HL-60 (cell line): ENCODE data around the gene BCAS3.

Source experiments
- POLR2AphosphoS5 ChIP-seq: IDR thresholded peaks from 2 replicates; pipeline ENCODE4 v1.6.1; 2012; ENCODE audit warnings: low read depth
- SPI1 ChIP-seq: IDR thresholded peaks from 2 replicates; pipeline ENCODE4 v1.6.1; 2012; ENCODE audit warnings: low read depth, mild to moderate bottlenecking, borderline replicate concordance
- TF ChIP-seq, protein P1 (sequence below): IDR thresholded peaks from one replicate; pipeline ENCODE4 v1.5.1; 2011; ENCODE audit warnings: low read length, control low read depth, inconsistent platforms; ENCODE audit not compliant: insufficient read depth
- TF ChIP-seq, protein P2 (sequence below): IDR thresholded peaks from 2 replicates; pipeline ENCODE4 v1.6.1; 2012; ENCODE audit warnings: low read depth; ENCODE audit not compliant: insufficient replicate concordance

DNA sequence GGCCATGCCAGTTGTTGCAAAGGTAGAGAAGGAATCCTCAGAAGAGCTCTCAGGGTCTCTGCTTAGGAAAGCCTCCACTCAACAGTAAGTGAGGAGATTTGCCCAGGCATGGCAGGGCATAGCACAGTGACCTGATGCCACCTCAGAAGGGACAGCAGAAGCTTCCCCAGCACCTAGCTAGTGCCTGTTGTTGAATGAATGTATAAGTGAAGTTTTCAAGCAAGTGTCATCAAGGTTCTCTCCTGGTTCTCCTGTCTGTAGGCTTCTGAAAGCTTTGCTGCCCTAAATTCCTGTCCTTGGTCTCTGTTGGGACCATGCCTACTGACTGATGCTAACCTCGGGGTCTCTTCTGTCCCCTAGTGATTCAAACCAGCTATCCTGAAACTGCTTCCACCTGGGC, 607.1 kb downstream of the BCAS3 start:
- TF ChIP-seq, protein P1, sequence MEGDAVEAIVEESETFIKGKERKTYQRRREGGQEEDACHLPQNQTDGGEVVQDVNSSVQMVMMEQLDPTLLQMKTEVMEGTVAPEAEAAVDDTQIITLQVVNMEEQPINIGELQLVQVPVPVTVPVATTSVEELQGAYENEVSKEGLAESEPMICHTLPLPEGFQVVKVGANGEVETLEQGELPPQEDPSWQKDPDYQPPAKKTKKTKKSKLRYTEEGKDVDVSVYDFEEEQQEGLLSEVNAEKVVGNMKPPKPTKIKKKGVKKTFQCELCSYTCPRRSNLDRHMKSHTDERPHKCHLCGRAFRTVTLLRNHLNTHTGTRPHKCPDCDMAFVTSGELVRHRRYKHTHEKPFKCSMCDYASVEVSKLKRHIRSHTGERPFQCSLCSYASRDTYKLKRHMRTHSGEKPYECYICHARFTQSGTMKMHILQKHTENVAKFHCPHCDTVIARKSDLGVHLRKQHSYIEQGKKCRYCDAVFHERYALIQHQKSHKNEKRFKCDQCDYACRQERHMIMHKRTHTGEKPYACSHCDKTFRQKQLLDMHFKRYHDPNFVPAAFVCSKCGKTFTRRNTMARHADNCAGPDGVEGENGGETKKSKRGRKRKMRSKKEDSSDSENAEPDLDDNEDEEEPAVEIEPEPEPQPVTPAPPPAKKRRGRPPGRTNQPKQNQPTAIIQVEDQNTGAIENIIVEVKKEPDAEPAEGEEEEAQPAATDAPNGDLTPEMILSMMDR = no peak
- TF ChIP-seq POLR2AphosphoS5 = no peak
- no peak for TF ChIP-seq SPI1
- TF ChIP-seq, protein P2, sequence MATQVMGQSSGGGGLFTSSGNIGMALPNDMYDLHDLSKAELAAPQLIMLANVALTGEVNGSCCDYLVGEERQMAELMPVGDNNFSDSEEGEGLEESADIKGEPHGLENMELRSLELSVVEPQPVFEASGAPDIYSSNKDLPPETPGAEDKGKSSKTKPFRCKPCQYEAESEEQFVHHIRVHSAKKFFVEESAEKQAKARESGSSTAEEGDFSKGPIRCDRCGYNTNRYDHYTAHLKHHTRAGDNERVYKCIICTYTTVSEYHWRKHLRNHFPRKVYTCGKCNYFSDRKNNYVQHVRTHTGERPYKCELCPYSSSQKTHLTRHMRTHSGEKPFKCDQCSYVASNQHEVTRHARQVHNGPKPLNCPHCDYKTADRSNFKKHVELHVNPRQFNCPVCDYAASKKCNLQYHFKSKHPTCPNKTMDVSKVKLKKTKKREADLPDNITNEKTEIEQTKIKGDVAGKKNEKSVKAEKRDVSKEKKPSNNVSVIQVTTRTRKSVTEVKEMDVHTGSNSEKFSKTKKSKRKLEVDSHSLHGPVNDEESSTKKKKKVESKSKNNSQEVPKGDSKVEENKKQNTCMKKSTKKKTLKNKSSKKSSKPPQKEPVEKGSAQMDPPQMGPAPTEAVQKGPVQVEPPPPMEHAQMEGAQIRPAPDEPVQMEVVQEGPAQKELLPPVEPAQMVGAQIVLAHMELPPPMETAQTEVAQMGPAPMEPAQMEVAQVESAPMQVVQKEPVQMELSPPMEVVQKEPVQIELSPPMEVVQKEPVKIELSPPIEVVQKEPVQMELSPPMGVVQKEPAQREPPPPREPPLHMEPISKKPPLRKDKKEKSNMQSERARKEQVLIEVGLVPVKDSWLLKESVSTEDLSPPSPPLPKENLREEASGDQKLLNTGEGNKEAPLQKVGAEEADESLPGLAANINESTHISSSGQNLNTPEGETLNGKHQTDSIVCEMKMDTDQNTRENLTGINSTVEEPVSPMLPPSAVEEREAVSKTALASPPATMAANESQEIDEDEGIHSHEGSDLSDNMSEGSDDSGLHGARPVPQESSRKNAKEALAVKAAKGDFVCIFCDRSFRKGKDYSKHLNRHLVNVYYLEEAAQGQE = no peak
